ENCODE measurements around the gene HTR1E.

Gene HTR1E

DNA sequence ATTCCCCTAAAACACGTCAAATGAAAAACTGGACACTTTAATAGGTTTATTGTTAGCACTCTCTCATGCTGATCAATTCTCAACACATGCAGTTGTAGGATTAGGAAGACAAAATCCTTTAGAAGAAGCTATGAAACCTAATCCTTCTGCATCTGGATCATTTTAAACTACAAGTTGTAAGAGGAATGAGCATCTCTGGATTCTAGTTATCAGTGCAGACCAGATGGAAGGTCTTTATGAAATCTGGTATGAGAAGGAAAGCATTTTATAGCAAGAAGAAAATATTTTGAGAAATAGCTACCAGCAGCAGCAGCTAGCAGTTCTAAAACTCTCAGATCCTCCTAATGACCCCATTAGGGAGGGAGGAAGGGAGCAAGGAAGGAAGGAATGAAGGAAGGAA, 4.1 kb downstream of the HTR1E start:
- TF ChIP-seq, protein P1, sequence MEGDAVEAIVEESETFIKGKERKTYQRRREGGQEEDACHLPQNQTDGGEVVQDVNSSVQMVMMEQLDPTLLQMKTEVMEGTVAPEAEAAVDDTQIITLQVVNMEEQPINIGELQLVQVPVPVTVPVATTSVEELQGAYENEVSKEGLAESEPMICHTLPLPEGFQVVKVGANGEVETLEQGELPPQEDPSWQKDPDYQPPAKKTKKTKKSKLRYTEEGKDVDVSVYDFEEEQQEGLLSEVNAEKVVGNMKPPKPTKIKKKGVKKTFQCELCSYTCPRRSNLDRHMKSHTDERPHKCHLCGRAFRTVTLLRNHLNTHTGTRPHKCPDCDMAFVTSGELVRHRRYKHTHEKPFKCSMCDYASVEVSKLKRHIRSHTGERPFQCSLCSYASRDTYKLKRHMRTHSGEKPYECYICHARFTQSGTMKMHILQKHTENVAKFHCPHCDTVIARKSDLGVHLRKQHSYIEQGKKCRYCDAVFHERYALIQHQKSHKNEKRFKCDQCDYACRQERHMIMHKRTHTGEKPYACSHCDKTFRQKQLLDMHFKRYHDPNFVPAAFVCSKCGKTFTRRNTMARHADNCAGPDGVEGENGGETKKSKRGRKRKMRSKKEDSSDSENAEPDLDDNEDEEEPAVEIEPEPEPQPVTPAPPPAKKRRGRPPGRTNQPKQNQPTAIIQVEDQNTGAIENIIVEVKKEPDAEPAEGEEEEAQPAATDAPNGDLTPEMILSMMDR (IDR thresholded peaks at IDR 0.05): no peak

DNA sequence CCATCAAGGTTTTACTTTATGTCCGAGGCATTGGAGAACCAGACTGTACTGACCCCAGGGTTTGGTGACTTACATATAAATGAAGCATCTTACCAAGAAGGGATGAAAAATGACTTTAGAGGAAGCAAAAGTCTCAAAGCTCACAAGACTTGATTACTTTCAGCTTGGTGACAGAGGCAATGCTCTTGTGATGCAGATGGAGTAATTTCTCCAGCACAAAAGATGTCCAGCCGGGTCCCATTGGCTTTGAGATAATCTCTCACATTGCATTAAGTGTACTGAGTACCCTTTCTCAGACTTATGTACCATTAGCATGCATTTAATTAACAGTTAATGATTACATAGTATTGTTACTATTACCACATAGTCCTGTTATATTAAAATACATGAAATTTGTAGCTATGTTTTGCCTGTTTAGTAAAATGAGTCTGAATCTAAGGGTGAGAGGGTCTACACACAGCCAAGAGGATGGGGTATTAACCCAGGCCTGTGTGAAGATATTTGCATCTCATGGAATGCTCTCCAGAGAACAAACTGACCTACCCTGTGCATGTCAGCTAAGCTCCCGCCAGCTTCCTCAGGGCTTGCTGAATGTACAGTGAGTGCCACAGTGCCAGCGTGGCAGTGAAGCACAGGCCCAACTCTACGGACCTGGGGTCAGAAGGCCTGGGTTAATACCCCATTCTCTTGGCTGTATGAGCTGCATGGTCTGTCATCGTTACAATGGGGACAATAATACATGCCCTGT, 5.6 kb downstream of the HTR1E start:
- TF ChIP-seq, protein P1 (IDR thresholded peaks at IDR 0.05): no peak

GRCh38 chr6:86943819-86944407, 6.6 kb downstream of the HTR1E start:
- TF ChIP-seq, protein P1 (IDR thresholded peaks at IDR 0.05): no peak

DNA sequence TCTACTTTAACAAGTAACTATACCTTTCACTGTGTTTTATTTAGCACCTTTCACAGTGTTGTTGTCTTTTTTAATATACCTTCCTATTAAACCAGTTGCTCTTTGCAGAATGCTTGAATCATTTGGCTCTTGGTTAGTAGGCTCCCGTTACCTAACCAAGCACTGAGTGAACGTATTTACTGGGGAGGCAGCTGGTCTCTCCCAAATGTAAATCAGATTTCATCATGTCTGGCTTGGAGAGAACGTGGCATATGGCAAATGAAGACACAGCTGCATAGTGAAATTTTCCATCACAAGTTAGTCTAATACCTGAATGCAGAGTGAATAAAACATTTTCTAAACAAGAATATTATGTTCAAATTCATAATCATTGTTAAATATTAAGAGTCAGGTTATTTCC, 12.4 kb downstream of the HTR1E start:
- TF ChIP-seq, protein P1 (IDR thresholded peaks at IDR 0.05): no peak

- TF ChIP-seq, protein P1 (IDR thresholded peaks at IDR 0.05): no peak
Measured at GRCh38 chr6:86952991-86953390, 15.7 kb downstream of the HTR1E start.

- TF ChIP-seq, protein P1 (IDR thresholded peaks at IDR 0.05): no peak
Measured at GRCh38 chr6:86959656-86960055, 22.3 kb downstream of the HTR1E start.

DNA sequence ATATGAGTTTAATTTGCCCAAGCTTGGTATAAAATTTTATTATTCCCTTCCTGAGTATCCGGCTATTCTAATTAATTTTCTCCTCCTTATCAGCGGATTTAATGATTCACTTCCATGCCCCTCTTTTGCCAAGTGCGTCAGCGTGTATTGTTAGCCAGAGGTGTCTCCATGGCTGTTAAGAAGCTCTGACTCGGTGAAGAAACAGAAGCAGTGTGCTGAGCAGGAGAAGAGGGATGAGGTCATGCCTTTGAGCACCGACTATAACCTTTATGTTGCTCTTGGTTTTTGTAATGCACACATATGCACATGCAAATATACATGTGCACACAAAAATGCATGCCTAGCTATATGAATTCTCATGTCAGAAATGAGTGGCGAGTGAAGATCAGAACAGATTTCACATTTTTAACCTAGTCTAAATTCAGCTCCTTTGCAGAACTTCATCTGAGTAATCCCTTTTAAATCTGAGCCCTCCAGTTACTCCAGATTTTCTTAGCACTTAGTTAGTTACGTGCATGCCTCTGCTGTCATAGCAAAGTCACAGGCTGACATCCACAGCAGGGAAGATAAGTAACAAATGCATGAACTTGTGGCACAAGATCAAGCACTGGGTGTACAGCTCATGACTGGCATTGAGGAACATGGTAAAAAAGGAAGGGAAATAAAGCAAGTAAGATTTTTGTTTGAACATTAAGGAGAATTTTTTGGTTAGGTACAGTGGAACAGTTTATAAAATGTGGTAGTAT, 24.3 kb downstream of the HTR1E start:
- TF ChIP-seq, protein P1 (IDR thresholded peaks at IDR 0.05): no peak

All from LNCAP (cell line).